Sigmoid colon (tissue), 3 donors: Measurements from ENCODE around the gene SIGLECL1.

Experiments
- CTCF ChIP-seq, 4 experiments: fragments of 450-650 bp in 3 of 4; fragments of 200-600 bp in 1 of 4; IDR thresholded peaks; one replicate each; pipeline ENCODE4 v1.5.1; 2016 to 2019; ENCODE audit warnings: antibody characterized with exemption in 4 of 4, mild to moderate bottlenecking in 3 of 4, moderate library complexity in 2 of 4
- POLR2A ChIP-seq, 2 donors: fragments of 450-650 bp; IDR thresholded peaks; one replicate each; pipeline ENCODE4 v1.6.1; 2016; ENCODE audit warnings: antibody characterized with exemption in 2 of 2, mild to moderate bottlenecking in 2 of 2, moderate library complexity in 2 of 2

- TF ChIP-seq POLR2A (IDR thresholded peaks at IDR 0.05) (no peak), CTCF (IDR thresholded peaks at IDR 0.05) (no peak)
These were observed 34.8 kb downstream of the SIGLECL1 start for GRCh38 chr19:51285682-51286081.
